ENCODE measurements around the gene TUFM.
A peak's percentile ranks its signal among the peaks of the same experiment; 100 is the strongest.

Gene TUFM

DNA sequence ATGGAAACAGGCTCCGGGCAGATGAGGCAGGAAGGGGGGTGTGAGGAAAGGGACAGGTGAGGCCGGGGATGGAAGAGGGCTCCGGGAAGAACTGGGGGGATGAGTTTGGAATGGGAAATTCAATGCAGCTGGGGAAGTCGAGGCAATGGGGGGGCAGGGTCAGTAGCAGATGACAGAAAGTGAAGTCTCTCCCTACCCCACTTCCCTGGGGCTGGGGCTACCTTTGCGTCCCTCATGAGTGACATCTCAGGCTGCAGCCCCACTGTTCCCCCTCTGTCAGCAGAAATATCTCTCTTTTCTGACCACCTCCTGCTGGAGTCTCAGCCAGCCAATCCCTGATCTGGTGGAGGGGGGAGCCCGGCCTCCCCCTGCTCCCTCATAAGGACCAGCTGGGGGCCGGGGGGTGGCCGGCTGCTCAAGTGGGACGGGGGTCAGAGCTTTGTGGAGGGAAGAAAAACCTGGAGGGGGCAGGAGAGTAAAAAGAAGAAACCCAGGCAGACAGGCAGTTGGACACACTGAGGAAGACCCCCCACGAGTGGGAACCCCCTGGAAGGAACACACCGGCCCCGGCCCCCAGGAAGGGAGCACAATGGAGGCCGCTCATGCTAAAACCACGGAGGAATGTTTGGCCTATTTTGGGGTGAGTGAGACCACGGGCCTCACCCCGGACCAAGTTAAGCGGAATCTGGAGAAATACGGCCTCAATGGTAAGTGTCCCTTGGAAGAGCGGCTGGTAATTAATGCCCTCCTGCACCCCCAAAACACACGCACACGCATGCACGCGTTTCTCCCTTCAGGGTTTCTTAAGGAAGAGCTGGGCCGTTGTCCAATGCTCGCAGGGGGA, 32.2 kb upstream of the TUFM start, which contains the start of gene ATP2A1:
TSS of gene ATP2A1 (plus strand) at position 406 of the 844 bp plus-strand sequence. CDS start at position 590, 184 bp downstream.
- Histone ChIP-seq H3K79me2 (ENCODE audit: low read length) (no peaks in the 10 kb centered on the region), H3K9me3 (ENCODE audit: insufficient read depth, low read length) (no peaks in the 10 kb centered on the region), H3K4me1 (ENCODE audit: low read length) (peaks cover 12% of the 10 kb centered on the region), H2AFZ (ENCODE audit: low read depth, low read length) (peak within 1 kb of the TSS; percentile 89), H3K4me3 (ENCODE audit: low read length) (peak within 1 kb of the TSS; percentile 97), H3K27me3 (ENCODE audit: low read depth, low read length) (no peaks in the 10 kb centered on the region), H3K27ac (ENCODE audit: low read length) (no peak within 1 kb of the TSS), H3K36me3 (replicated peaks; ENCODE audit: low read depth, low read length) (peaks cover 6% of the 10 kb centered on the region), H3K9ac (ENCODE audit: low read length) (peak within 1 kb of the TSS; percentile 82), H3K4me2 (ENCODE audit: low read length) (peak within 1 kb of the TSS; percentile 93), H4K20me1 (ENCODE audit: insufficient read depth, low read length) (no peaks in the 10 kb centered on the region)
- TF ChIP-seq EZH2phosphoT487 (IDR thresholded peaks at IDR 0.05; ENCODE audit: low read depth): no peak
- TF ChIP-seq, protein P1, sequence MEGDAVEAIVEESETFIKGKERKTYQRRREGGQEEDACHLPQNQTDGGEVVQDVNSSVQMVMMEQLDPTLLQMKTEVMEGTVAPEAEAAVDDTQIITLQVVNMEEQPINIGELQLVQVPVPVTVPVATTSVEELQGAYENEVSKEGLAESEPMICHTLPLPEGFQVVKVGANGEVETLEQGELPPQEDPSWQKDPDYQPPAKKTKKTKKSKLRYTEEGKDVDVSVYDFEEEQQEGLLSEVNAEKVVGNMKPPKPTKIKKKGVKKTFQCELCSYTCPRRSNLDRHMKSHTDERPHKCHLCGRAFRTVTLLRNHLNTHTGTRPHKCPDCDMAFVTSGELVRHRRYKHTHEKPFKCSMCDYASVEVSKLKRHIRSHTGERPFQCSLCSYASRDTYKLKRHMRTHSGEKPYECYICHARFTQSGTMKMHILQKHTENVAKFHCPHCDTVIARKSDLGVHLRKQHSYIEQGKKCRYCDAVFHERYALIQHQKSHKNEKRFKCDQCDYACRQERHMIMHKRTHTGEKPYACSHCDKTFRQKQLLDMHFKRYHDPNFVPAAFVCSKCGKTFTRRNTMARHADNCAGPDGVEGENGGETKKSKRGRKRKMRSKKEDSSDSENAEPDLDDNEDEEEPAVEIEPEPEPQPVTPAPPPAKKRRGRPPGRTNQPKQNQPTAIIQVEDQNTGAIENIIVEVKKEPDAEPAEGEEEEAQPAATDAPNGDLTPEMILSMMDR (IDR thresholded peaks at IDR 0.05; ENCODE audit: low read depth, low read length): no peak

DNA sequence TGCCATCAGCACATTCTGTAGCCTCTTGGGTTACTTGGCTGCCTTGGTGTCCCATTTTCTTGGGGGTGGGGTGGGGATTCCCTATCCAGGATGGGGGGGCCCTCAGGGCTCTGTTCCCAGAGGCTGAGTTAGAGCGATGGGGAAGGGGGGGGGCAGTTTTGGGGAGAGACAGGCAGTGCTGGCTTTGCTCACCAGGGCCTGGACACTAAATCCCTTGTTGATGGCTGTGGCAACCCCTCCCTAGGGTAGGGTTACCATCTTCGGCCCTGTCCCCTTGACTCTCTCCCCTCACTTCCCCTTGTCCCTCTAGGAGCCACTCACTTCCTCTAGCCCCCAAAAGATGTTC, 31.5 kb upstream of the TUFM start:
- no peak overlapping the region for H3K4me3 ChIP-seq (ENCODE audit: low read length)
- peaks cover 12% of the 10 kb centered on the region for H3K4me1 ChIP-seq (ENCODE audit: low read length)
- no peak overlapping the region for H2AFZ ChIP-seq (ENCODE audit: low read depth, low read length)
- no peaks in the 10 kb centered on the region for H3K27me3 ChIP-seq (ENCODE audit: low read depth, low read length)
- H3K9ac ChIP-seq (ENCODE audit: low read length): no peak overlapping the region
- no peak for TF ChIP-seq EZH2phosphoT487 (IDR thresholded peaks at IDR 0.05; ENCODE audit: low read depth)
- TF ChIP-seq, protein P1 (IDR thresholded peaks at IDR 0.05; ENCODE audit: low read depth, low read length): no peak
- no peaks in the 10 kb centered on the region for H3K9me3 ChIP-seq (ENCODE audit: insufficient read depth, low read length)
- H3K36me3 ChIP-seq (replicated peaks; ENCODE audit: low read depth, low read length): peaks cover 6% of the 10 kb centered on the region
- no peaks in the 10 kb centered on the region for H3K79me2 ChIP-seq (ENCODE audit: low read length)
- H3K4me2 ChIP-seq (ENCODE audit: low read length): no peak overlapping the region
- H4K20me1 ChIP-seq (ENCODE audit: insufficient read depth, low read length): no peaks in the 10 kb centered on the region
- no peak overlapping the region for H3K27ac ChIP-seq (ENCODE audit: low read length)

GRCh38 chr16:28876973-28877654, 31.0 kb upstream of the TUFM start:
- no peak overlapping the region for H3K9ac ChIP-seq (ENCODE audit: low read length)
- no peaks in the 10 kb centered on the region for H3K27me3 ChIP-seq (ENCODE audit: low read depth, low read length)
- H4K20me1 ChIP-seq (ENCODE audit: insufficient read depth, low read length): no peaks in the 10 kb centered on the region
- H3K4me1 ChIP-seq (ENCODE audit: low read length): peaks cover 12% of the 10 kb centered on the region
- peaks cover 6% of the 10 kb centered on the region for H3K36me3 ChIP-seq (replicated peaks; ENCODE audit: low read depth, low read length)
- no peak overlapping the region for H2AFZ ChIP-seq (ENCODE audit: low read depth, low read length)
- no peak overlapping the region for H3K4me2 ChIP-seq (ENCODE audit: low read length)
- no peak for TF ChIP-seq EZH2phosphoT487 (IDR thresholded peaks at IDR 0.05; ENCODE audit: low read depth)
- TF ChIP-seq, protein P1 (IDR thresholded peaks at IDR 0.05; ENCODE audit: low read depth, low read length): no peak
- H3K79me2 ChIP-seq (ENCODE audit: low read length): no peaks in the 10 kb centered on the region
- H3K27ac ChIP-seq (ENCODE audit: low read length): no peak overlapping the region
- H3K4me3 ChIP-seq (ENCODE audit: low read length): no peak overlapping the region
- H3K9me3 ChIP-seq (ENCODE audit: insufficient read depth, low read length): no peaks in the 10 kb centered on the region

- TF ChIP-seq, protein P1 (IDR thresholded peaks at IDR 0.05; ENCODE audit: low read depth, low read length): no peak
- TF ChIP-seq EZH2phosphoT487 (IDR thresholded peaks at IDR 0.05; ENCODE audit: low read depth): no peak
- no peaks in the 10 kb centered on the region for H3K79me2 ChIP-seq (ENCODE audit: low read length)
- peaks cover 6% of the 10 kb centered on the region for H3K36me3 ChIP-seq (replicated peaks; ENCODE audit: low read depth, low read length)
- no peak overlapping the region for H3K27ac ChIP-seq (ENCODE audit: low read length)
- H3K27me3 ChIP-seq (ENCODE audit: low read depth, low read length): no peaks in the 10 kb centered on the region
- no peak overlapping the region for H3K9ac ChIP-seq (ENCODE audit: low read length)
- H3K4me3 ChIP-seq (ENCODE audit: low read length): no peak overlapping the region
- H4K20me1 ChIP-seq (ENCODE audit: insufficient read depth, low read length): no peaks in the 10 kb centered on the region
- no peak overlapping the region for H3K4me2 ChIP-seq (ENCODE audit: low read length)
- H3K4me1 ChIP-seq (ENCODE audit: low read length): peaks cover 12% of the 10 kb centered on the region
- no peaks in the 10 kb centered on the region for H3K9me3 ChIP-seq (ENCODE audit: insufficient read depth, low read length)
- no peak overlapping the region for H2AFZ ChIP-seq (ENCODE audit: low read depth, low read length)
Measured at GRCh38 chr16:28876019-28876659, 30.0 kb upstream of the TUFM start.

Measured in OCI-LY3 (cell line).